Measurements from ENCODE around the gene ELFN1. TPM values are rescaled to one million over a fixed set of nuclear protein-coding genes. Genes with fewer than 3 reads are reported as not detected.

The ELFN1 gene
- total RNA-seq, 4 donors from 2014 or later = 1.4 to 2.5 (median 1.9) TPM

- WGBS = 43% methylated on average over 23 of the region's 24 CpGs
- H3K27ac ChIP-seq = no peak overlapping the region
Observed at GRCh38 chr7:1749864-1750466, 79.9 kb downstream of the ELFN1 start.

GRCh38 chr7:1750541-1751021 lies 80.5 kb downstream of the ELFN1 start:
- no peak overlapping the region for H3K4me3 ChIP-seq
- no peaks in the 10 kb centered on the region for H3K36me3 ChIP-seq
- H3K4me1 ChIP-seq = peaks cover 15% of the 10 kb centered on the region
- DNase-seq (ENCODE audit: low spot score in 2 of 2) = no peak
- 78% methylated on average over 18 of the region's 23 CpGs for WGBS
- H3K27ac ChIP-seq = no peak overlapping the region
- H3K9me3 ChIP-seq = no peaks in the 10 kb centered on the region
- TF ChIP-seq CTCF (IDR thresholded peaks at IDR 0.05) = no peak
- TF ChIP-seq POLR2AphosphoS5 (IDR thresholded peaks at IDR 0.05) = no peak
- TF ChIP-seq EP300 (IDR thresholded peaks at IDR 0.05) = no peak
- no peak for TF ChIP-seq POLR2A (IDR thresholded peaks at IDR 0.05)
- peaks cover 43% of the 10 kb centered on the region for H3K27me3 ChIP-seq

More at GRCh38 chr7:1749864-1750466, 79.9 kb downstream of the ELFN1 start:
- no peaks in the 10 kb centered on the region for H3K9me3 ChIP-seq
- no peak overlapping the region for H3K4me3 ChIP-seq
- TF ChIP-seq CTCF (IDR thresholded peaks at IDR 0.05) = no peak
- no peak for TF ChIP-seq EP300 (IDR thresholded peaks at IDR 0.05)
- H3K4me1 ChIP-seq = peaks cover 15% of the 10 kb centered on the region
- H3K36me3 ChIP-seq = peaks cover under 1% of the 10 kb centered on the region
- DNase-seq (ENCODE audit: low spot score in 2 of 2) = no peak
- H3K27me3 ChIP-seq = peaks cover 42% of the 10 kb centered on the region

- Histone ChIP-seq H3K27me3 (peaks cover 47% of the 10 kb centered on the region), H3K36me3 (no peaks in the 10 kb centered on the region), H3K4me1 (peaks cover 15% of the 10 kb centered on the region), H3K27ac (no peak overlapping the region), H3K4me3 (no peak overlapping the region), H3K9me3 (no peaks in the 10 kb centered on the region)
- TF ChIP-seq POLR2AphosphoS5 (IDR thresholded peaks at IDR 0.05) (no peak), POLR2A (IDR thresholded peaks at IDR 0.05) (no peak), EP300 (IDR thresholded peaks at IDR 0.05) (no peak), CTCF (IDR thresholded peaks at IDR 0.05) (no peak)
- DNase-seq (ENCODE audit: low spot score in 2 of 2) = peak in 1 of 2 donors; percentile 41
- WGBS = 85% methylated on average over 8 of the region's 9 CpGs
Observed at GRCh38 chr7:1752111-1752510, 82.0 kb downstream of the ELFN1 start.

GRCh38 chr7:1752771-1753563 lies 82.9 kb downstream of the ELFN1 start:
- no peak for DNase-seq (ENCODE audit: low spot score in 2 of 2)
- H3K9me3 ChIP-seq = no peaks in the 10 kb centered on the region
- H3K27me3 ChIP-seq = peaks cover 48% of the 10 kb centered on the region

More at GRCh38 chr7:1752771-1753563, 82.9 kb downstream of the ELFN1 start:
- Histone ChIP-seq H3K4me3 (no peak overlapping the region), H3K4me1 (peaks cover 13% of the 10 kb centered on the region), H3K27ac (no peak overlapping the region), H3K36me3 (no peaks in the 10 kb centered on the region)
- WGBS = 71% methylated on average over 21 of the region's 21 CpGs
- no peak for TF ChIP-seq CTCF (IDR thresholded peaks at IDR 0.05)
- no peak for TF ChIP-seq POLR2AphosphoS5 (IDR thresholded peaks at IDR 0.05)
- TF ChIP-seq POLR2A (IDR thresholded peaks at IDR 0.05) = no peak
- TF ChIP-seq EP300 (IDR thresholded peaks at IDR 0.05) = no peak
